GM12875 (cell line): ENCODE measurements around the gene LRRC15.

Experiments used
- H3K4me3 ChIP-seq: one replicate; pipeline ENCODE4 v1.5.1; 2011; ENCODE audit warnings: low read depth, low read length, control low read depth
- TF ChIP-seq, protein P1 (sequence below): IDR thresholded peaks from 2 replicates; pipeline ENCODE4 v1.5.1; 2011; ENCODE audit warnings: low read depth, mild to moderate bottlenecking, control low read depth, inconsistent platforms, low read length, moderate library complexity, borderline replicate concordance; ENCODE audit not compliant: insufficient read depth

The LRRC15 gene

DNA sequence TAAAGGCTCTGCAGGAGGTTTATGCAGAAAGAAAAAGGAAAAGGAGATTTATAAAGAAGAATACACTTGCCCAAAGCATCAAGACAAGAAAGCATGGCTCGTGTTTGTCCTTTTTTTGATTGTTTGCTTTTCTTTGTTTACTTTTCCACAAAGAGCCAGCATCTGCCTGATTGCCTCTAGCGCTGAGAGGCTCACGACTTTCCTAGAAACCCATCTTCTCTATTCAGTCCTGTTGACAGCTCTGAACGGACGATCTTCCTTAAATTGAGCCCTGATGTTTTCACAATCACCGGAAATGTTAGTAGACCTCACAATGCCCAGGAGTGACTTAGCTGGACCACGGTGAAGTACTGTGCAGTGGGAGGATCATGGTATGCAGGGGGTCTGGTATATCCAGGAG lies 17.1 kb upstream of the LRRC15 start:
- no peak overlapping the region for H3K4me3 ChIP-seq
- TF ChIP-seq, protein P1, sequence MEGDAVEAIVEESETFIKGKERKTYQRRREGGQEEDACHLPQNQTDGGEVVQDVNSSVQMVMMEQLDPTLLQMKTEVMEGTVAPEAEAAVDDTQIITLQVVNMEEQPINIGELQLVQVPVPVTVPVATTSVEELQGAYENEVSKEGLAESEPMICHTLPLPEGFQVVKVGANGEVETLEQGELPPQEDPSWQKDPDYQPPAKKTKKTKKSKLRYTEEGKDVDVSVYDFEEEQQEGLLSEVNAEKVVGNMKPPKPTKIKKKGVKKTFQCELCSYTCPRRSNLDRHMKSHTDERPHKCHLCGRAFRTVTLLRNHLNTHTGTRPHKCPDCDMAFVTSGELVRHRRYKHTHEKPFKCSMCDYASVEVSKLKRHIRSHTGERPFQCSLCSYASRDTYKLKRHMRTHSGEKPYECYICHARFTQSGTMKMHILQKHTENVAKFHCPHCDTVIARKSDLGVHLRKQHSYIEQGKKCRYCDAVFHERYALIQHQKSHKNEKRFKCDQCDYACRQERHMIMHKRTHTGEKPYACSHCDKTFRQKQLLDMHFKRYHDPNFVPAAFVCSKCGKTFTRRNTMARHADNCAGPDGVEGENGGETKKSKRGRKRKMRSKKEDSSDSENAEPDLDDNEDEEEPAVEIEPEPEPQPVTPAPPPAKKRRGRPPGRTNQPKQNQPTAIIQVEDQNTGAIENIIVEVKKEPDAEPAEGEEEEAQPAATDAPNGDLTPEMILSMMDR = no peak

DNA sequence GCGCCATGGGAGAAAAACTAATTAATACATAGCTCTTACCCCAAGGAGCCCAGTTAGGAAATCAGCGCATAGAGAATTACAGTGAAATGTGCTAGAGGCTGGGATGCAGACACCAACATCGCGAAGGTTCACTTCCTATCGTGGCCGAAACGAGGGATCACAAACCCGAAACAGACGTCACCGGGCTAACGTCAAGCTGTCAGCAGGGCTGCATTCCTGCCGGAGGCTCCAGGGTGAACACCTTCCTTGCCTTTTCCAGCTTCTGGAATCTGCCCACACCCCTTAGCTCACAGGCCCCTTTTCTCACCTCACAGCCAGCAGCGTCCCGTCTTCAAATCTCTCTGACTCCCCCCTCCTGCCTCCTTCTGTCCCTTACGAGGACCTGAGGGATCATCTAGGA lies 16.5 kb upstream of the LRRC15 start:
- H3K4me3 ChIP-seq = no peak overlapping the region
- TF ChIP-seq, protein P1 = no peak

DNA sequence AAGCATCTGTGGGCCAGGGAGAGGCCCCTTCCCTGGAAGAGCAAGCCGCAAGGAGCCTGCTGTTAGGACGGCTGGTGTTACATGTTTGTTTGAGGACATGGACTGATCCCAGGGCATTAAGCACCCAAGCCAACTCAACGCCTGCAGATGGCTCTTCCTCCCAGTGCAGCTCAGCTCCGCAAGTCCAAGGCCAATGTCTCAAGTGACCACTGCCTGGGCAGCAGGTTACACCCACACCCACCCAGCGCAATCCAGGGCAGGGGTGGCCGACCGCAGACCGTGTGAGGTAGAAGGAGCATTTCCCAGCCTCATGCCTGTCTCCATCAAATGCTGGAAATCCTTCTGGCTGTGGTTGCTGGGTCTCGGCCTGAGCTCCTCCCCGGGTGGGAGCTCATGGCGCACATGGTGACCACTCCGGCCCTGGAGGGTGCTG lies 15.0 kb upstream of the LRRC15 start:
- TF ChIP-seq, protein P1 = no peak
- H3K4me3 ChIP-seq = no peak overlapping the region

DNA sequence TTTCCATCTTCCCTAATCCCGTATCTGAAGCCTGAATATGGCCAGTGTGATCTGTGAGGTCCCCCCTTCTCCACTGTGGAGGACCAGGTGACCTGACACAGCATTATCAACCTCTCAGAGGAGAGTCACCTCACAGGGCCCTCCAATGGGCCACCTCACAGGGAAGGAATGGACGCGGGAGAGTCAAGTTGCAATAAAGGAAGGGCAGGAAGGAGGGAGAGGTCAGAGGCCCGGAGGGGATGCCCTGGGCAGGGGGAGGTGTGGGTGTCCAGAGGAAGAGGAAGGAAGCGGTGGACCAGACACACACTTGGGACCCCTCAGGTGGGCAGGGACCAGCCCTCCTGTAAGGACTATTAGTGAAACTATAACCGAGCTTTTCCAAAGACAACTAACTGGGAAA lies 14.6 kb upstream of the LRRC15 start:
- H3K4me3 ChIP-seq = no peak overlapping the region
- TF ChIP-seq, protein P1 = no peak

DNA sequence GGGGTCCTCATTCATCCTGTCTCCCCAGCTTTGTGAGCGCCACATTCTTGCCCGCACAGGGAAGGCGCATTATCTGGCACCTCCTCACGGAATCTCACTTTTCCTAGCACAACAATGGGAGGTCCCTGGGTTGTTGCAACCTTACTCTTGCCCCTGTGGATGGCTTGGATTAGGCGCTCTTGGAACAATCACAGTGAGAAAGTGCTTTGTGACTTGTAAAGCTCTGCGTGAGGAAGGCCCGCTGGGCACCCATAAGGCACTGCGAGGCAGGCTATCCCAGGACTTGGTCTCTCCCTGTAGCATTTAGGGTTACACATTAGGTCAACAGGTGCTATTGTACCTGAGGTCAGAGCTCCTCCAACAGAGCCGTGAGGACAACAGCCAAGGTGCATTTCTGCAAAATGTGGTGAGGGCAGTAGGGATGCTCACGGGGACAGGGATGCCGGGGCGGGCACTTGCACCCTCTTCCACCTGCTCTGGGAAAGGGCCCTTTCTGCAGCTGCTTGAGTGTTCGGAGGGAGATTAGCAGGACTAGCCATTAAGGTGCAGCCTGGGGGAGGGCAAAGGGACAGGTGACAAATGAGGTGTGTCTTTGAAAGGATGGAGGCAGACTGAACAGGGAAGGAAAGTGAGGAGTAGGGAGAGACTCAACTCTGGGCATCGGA lies 13.9 kb upstream of the LRRC15 start:
- TF ChIP-seq, protein P1 = no peak
- no peak overlapping the region for H3K4me3 ChIP-seq

DNA sequence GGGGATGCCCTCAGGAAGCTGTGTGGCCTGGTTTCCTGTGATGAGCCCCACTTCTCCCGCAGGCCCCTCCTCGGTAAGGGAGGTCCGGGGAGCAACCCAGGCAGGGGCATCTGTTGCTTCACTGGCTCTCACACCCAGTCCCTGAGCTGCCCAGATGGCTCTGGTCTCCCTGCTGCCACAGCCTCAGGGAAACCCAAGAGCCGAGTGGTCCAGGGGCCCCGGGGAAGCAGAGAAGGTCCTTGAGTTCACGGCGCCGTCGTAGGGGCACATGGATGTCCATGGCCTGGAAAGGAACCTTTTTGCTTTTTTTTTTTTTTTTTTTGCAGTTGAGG lies 13.3 kb upstream of the LRRC15 start:
- TF ChIP-seq, protein P1 = no peak
- H3K4me3 ChIP-seq = no peak overlapping the region

DNA sequence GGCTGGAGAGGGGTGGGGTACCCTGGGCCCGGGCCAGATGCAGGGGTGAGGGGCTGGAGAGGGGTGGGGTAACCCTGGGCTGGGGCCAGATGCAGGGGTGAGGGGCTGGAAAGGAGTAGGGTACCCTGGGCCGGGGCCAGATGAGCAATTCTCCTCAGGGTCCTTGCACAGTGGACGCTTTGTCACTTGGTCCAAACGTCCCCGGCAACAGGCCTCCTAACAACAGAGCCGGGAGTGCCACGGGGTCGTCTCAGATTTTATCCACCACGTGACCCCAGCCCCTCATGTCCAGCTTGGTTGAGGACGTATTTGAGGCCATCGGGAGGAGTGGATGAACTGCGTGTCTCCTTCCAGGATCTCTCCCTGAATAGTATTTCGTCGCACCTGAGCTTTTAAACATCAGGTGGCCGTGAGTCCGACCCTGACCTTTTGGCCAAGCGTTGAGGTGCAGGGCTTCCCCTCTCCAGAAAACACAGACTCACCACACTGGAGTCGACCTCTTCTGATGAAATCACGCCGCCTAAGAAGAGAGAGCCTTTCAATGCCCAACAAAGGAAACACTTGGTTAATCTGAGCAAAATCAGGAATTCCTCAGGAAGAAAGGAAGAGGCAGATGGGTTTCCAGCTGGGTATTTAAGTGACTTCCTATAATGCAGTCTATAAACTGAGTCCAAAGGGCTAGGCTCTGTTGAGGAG lies 12.8 kb upstream of the LRRC15 start:
- TF ChIP-seq, protein P1 = no peak

More for the DNA sequence above, 12.8 kb upstream of the LRRC15 start:
- H3K4me3 ChIP-seq = no peak overlapping the region
